ENCODE data around the gene PIEZO2. TPM values are rescaled to one million over a fixed set of nuclear protein-coding genes. Genes with fewer than 3 reads are reported as not detected.

PIEZO2 gene
- total RNA-seq, 2 donors from 2014 or later: 0.63 to 3.0 TPM

DNA sequence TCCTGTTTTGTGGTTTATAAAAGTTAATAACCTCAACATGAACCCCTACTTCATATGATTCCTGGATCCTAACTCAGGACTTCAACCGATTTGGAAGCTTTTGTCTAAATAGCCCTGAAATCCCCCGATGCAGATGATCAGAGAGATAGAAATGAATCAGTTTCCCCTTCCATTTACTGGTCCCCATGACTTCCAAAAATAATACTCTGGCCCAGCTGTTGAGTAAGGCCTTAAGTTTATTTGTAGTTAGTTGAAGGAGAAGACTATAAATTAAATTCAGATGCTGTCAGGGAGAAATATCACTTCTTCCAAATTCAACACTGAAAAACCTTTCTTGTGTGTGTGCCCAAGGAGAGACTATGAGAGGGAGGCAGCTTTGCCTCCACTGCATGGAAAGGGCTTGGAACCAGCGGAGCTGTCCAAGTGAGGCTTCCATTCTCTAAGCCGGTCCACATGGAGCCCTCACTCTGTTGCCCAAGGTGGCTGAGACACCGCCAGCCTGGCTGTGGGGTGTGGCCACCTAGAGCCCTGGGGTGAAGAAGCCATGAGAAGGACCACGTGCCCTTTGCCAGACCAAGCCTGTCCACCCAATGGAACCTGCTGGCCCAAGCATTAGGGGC is 53.6 kb downstream of the PIEZO2 start:
- no peak for TF ChIP-seq CTCF (IDR thresholded peaks at IDR 0.05)
- DNase-seq (ENCODE audit: low spot score): no peak

GRCh38 chr18:11095211-11095610 is 54.2 kb downstream of the PIEZO2 start:
- no peaks in the 10 kb centered on the region for H3K4me1 ChIP-seq
- no peaks in the 10 kb centered on the region for H3K36me3 ChIP-seq
- no peak overlapping the region for H3K4me3 ChIP-seq

More for the DNA sequence above, 53.6 kb downstream of the PIEZO2 start:
- Histone ChIP-seq H3K36me3 (no peaks in the 10 kb centered on the region), H3K4me1 (no peaks in the 10 kb centered on the region), H3K9me3 (no peaks in the 10 kb centered on the region), H3K27ac (no peak overlapping the region), H3K27me3 (no peaks in the 10 kb centered on the region), H3K4me3 (no peak overlapping the region)

DNA sequence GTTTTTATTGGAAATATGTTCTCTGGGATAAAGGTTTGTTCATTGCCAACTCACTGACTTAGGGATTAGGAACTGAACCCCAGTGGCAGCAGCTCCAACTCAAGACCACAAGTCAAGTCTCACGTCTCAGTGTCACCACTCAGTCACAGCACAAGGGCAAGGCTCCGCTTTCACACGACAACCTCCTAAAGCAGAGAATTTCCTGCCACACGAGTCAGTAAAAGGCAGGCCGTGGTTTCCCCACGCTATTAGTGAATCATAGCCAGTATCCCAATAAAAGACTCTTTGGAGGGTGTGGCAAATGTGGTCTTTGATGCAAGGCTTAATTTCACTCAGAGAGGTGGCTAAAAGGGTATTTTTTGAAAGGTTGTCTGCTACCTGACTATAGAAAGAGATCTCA is 57.6 kb downstream of the PIEZO2 start:
- no peaks in the 10 kb centered on the region for H3K4me1 ChIP-seq
- H3K9me3 ChIP-seq: no peaks in the 10 kb centered on the region
- no peak for DNase-seq (ENCODE audit: low spot score)
- H3K27me3 ChIP-seq: no peaks in the 10 kb centered on the region
- H3K27ac ChIP-seq: no peak overlapping the region
- no peak for TF ChIP-seq CTCF (IDR thresholded peaks at IDR 0.05)
- H3K36me3 ChIP-seq: no peaks in the 10 kb centered on the region
- no peak overlapping the region for H3K4me3 ChIP-seq

More at GRCh38 chr18:11095211-11095610, 54.2 kb downstream of the PIEZO2 start:
- TF ChIP-seq CTCF (IDR thresholded peaks at IDR 0.05): no peak
- Histone ChIP-seq H3K27ac (no peak overlapping the region), H3K27me3 (no peaks in the 10 kb centered on the region), H3K9me3 (no peaks in the 10 kb centered on the region)
- no peak for DNase-seq (ENCODE audit: low spot score)

GRCh38 chr18:11089931-11090715 is 59.2 kb downstream of the PIEZO2 start:
- H3K36me3 ChIP-seq: no peaks in the 10 kb centered on the region
- no peak for TF ChIP-seq CTCF (IDR thresholded peaks at IDR 0.05)
- no peak overlapping the region for H3K27ac ChIP-seq
- no peaks in the 10 kb centered on the region for H3K9me3 ChIP-seq
- no peak for DNase-seq (ENCODE audit: low spot score)
- no peaks in the 10 kb centered on the region for H3K4me1 ChIP-seq
- no peak overlapping the region for H3K4me3 ChIP-seq
- H3K27me3 ChIP-seq: no peaks in the 10 kb centered on the region

- Histone ChIP-seq H3K36me3 (no peaks in the 10 kb centered on the region), H3K27ac (no peak overlapping the region), H3K4me3 (no peak overlapping the region), H3K27me3 (no peaks in the 10 kb centered on the region), H3K4me1 (no peaks in the 10 kb centered on the region), H3K9me3 (no peaks in the 10 kb centered on the region)
- no peak for DNase-seq (ENCODE audit: low spot score)
- TF ChIP-seq CTCF (IDR thresholded peaks at IDR 0.05): no peak
Observed at GRCh38 chr18:11081009-11081532, 68.3 kb downstream of the PIEZO2 start.

All from right atrium auricular region (tissue), 2 donors.